Esophagus squamous epithelium (tissue), 4 donors: Measurements from ENCODE around the gene ZNF789.

ENCODE experiments used
- CTCF ChIP-seq, 6 experiments: fragments of 450-650 bp in 4 of 6; fragments of 200-600 bp in 2 of 6; sonication (generic) in 2 of 6; IDR thresholded peaks; one replicate each; pipeline ENCODE4 v1.5.1; 2016 to 2019; ENCODE audit warnings: antibody characterized with exemption in 6 of 6, mild to moderate bottlenecking in 4 of 6, moderate library complexity in 4 of 6
- POLR2A ChIP-seq, 4 donors: fragments of 450-650 bp; IDR thresholded peaks; one replicate each; pipeline ENCODE4 v1.6.1; 2017; ENCODE audit warnings: antibody characterized with exemption in 4 of 4, mild to moderate bottlenecking in 4 of 4, moderate library complexity in 3 of 4

DNA sequence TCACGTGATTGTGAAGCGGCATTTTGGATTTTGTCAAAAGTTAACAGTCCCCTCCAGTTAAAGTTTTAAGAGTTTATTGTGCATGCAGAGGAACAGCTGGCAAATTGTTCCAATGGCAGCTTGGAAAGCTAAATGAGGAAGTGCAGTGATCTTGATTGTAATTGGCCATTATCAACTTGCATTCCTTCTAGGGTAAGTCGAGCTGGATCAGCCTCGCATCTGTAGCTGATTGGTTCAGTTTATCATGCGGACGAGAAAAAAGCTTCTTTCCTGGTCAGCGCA, 566 bp downstream of the ZNF789 start:
- TF ChIP-seq CTCF (IDR thresholded peaks at IDR 0.05) (no peak), POLR2A (IDR thresholded peaks at IDR 0.05) (no peak)
